Ascending aorta (tissue), 2 donors: ENCODE results near the gene GTPBP6. TPM values are rescaled to one million over a fixed set of nuclear protein-coding genes. Genes with fewer than 3 reads are reported as not detected.
"Not testable (repeated sequence)": the region's sequence is repeated elsewhere in the genome, so short reads cannot be mapped to it uniquely, and the experiment has no call there.

ENCODE experiments used
- DNase-seq, 2 donors: peaks; one replicate each; pipeline ENCODE4 v3.0.0-alpha.2; 2019; ENCODE audit warnings: low spot score in 2 of 2
- H3K27ac ChIP-seq, 2 donors: fragments of 200-600 bp; sonication (generic); one replicate each; pipeline ENCODE4 v1.5.1; 2016 to 2017; ENCODE audit warnings: mild to moderate bottlenecking in 1 of 2
- H3K27me3 ChIP-seq: fragments of 200-600 bp; sonication (generic); one replicate; pipeline ENCODE4 v1.5.1; 2017
- H3K36me3 ChIP-seq, 2 donors: fragments of 200-600 bp; sonication (generic); one replicate each; pipeline ENCODE4 v1.5.1; 2016
- H3K4me1 ChIP-seq, 2 donors: fragments of 200-600 bp; sonication (generic); one replicate each; pipeline ENCODE4 v1.5.1; 2016 to 2017; ENCODE audit warnings: mild to moderate bottlenecking in 1 of 2
- H3K4me3 ChIP-seq, 2 donors: fragments of 200-600 bp; sonication (generic); one replicate each; pipeline ENCODE4 v1.5.1; 2016 to 2017; ENCODE audit warnings: mild to moderate bottlenecking in 1 of 2
- H3K9me3 ChIP-seq, 2 donors: fragments of 200-600 bp; sonication (generic); one replicate each; pipeline ENCODE4 v1.5.1; 2016
- intact Hi-C: fragments of 100-400 bp; cut with DNase I; formaldehyde crosslinking; loops from one replicate; pipeline ENCODE4 v1.15.1; 2023
- total RNA-seq: library from RNA; depleted of rRNA; stranded (reverse); fragments of >200 nt; gene quantifications from one replicate; pipeline ENCODE4 v1.1.0, GENCODE V29; 2016
- TF ChIP-seq, protein P1 (sequence below), 3 experiments: fragments of 200-600 bp in 2 of 3; fragments of 450-650 bp in 1 of 3; sonication (generic) in 2 of 3; IDR thresholded peaks; one replicate each; pipeline ENCODE4 v1.5.1; 2016 to 2019; ENCODE audit warnings: antibody characterized with exemption in 3 of 3, mild to moderate bottlenecking in 1 of 3, moderate library complexity in 1 of 3

The GTPBP6 gene
- total RNA-seq, 1 donor from 2014 or later = 56.2 TPM

DNA sequence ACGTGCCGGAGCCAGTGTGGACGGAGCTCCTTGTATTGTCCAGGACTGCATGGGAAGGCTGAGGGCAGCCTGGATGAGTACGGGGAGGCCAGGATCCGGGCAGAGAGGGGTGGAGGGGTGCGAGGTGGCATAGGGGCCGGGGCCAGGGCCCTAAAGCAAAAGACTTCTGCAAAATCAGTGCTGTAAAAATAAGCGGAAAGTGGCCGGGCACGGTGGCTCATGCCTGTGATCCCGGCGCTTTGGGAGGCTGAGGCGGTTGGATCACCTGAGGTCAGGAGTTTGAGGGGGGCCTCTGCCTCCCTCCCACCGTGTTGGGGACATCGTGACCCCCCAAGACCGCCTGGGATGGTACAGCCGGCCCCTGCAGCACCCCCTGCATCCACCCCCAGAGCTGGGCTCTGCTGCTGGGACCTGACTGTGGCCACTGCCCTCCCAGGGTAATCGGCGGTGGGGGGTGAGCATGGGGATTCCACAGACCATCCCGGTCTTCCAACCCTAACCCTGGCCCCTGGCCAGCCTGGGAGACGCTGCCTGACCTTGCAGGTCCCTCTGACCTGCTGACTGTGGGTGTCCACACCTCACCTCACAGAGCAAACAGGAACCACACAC lies 60.8 kb downstream of the GTPBP6 start:
- intact Hi-C loops = no loop called here
- Histone ChIP-seq H3K27ac (no peak overlapping the region), H3K4me1 (no peaks in the 10 kb centered on the region), H3K36me3 (no peaks in the 10 kb centered on the region), H3K9me3 (no peaks in the 10 kb centered on the region), H3K27me3 (no peaks in the 10 kb centered on the region), H3K4me3 (no peak overlapping the region)
- DNase-seq = no peak
- TF ChIP-seq, protein P1, sequence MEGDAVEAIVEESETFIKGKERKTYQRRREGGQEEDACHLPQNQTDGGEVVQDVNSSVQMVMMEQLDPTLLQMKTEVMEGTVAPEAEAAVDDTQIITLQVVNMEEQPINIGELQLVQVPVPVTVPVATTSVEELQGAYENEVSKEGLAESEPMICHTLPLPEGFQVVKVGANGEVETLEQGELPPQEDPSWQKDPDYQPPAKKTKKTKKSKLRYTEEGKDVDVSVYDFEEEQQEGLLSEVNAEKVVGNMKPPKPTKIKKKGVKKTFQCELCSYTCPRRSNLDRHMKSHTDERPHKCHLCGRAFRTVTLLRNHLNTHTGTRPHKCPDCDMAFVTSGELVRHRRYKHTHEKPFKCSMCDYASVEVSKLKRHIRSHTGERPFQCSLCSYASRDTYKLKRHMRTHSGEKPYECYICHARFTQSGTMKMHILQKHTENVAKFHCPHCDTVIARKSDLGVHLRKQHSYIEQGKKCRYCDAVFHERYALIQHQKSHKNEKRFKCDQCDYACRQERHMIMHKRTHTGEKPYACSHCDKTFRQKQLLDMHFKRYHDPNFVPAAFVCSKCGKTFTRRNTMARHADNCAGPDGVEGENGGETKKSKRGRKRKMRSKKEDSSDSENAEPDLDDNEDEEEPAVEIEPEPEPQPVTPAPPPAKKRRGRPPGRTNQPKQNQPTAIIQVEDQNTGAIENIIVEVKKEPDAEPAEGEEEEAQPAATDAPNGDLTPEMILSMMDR (IDR thresholded peaks at IDR 0.05) = no peak

DNA sequence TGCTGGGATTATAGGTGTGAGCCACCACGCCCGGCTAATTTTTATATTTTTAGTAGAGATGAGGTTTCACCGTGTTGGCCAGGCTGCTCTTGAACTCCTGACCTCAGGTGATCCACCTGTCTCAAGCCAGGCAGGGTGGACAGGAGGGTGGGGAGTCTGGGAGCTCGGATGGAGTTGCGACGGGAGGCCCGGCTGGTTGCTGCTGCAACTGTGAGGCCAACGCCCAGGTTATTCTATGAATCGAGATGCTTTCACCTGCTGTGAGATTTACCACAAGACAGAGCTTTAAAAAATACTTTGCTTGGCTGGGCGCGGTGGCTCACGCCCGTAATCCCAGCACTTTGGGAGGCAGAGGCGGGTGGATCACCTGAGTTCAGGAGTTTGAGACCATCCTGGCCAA lies 61.5 kb downstream of the GTPBP6 start:
- H3K36me3 ChIP-seq, intact Hi-C loops, H3K4me1 ChIP-seq, H3K27ac ChIP-seq, H3K27me3 ChIP-seq, DNase-seq, H3K9me3 ChIP-seq, H3K4me3 ChIP-seq: not testable (repeated sequence)

DNA sequence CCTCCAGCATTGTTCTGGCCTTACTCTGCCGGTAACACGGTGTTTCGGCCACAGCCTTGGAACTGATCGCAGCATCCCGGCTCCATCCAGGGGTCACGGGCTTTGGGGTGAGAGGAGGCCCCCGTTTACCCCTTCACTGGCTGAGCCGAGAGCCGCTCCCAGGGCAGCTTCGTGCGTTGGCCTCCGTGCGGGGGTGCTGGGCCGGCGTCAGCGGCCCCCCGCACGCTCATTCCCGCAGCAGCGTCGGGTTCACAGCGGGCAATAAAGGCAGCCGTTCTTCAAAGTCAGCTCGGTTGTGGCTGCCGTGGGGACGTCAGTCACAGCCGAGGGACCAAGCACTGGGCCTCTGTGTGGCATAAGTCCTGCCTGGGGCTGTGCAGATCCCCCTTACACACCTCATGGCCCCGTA lies 62.7 kb downstream of the GTPBP6 start:
- no peaks in the 10 kb centered on the region for H3K4me1 ChIP-seq
- intact Hi-C loops = no loop called here
- TF ChIP-seq, protein P1 (IDR thresholded peaks at IDR 0.05) = no peak
- H3K27me3 ChIP-seq = no peaks in the 10 kb centered on the region
- no peak overlapping the region for H3K27ac ChIP-seq
- no peak overlapping the region for H3K4me3 ChIP-seq
- H3K36me3 ChIP-seq = no peaks in the 10 kb centered on the region
- no peaks in the 10 kb centered on the region for H3K9me3 ChIP-seq
- DNase-seq = no peak

Other genes with a start within 250 kb of the GTPBP6 start
- 3.0 TPM for gene PLCXD1, start 37.4 kb downstream of the GTPBP6 start, total RNA-seq
- 43.4 TPM for gene PPP2R3B, start 68.1 kb upstream of the GTPBP6 start, total RNA-seq